Measurements from ENCODE around the gene KLHL29.

Gene KLHL29

GRCh38 chr2:23483791-23484190 lies 98.8 kb downstream of the KLHL29 start:
- TF ChIP-seq POLR2AphosphoS5 (IDR thresholded peaks at IDR 0.05; ENCODE audit: low read depth, low read length), result no peak
- no peak for TF ChIP-seq POLR2A (IDR thresholded peaks at IDR 0.05; ENCODE audit: low read depth, low read length)
- no peak for TF ChIP-seq TAF1 (IDR thresholded peaks at IDR 0.05; ENCODE audit: borderline replicate concordance, low read depth, low read length)
- no peak for DNase-seq (ENCODE audit: insufficient read length)
- no peak for FAIRE-seq

GRCh38 chr2:23484275-23484674 lies 99.3 kb downstream of the KLHL29 start:
- FAIRE-seq (no peak), DNase-seq (ENCODE audit: insufficient read length) (no peak)
- TF ChIP-seq POLR2AphosphoS5 (IDR thresholded peaks at IDR 0.05; ENCODE audit: low read depth, low read length), result no peak
- TF ChIP-seq TAF1 (IDR thresholded peaks at IDR 0.05; ENCODE audit: borderline replicate concordance, low read depth, low read length), result no peak
- TF ChIP-seq POLR2A (IDR thresholded peaks at IDR 0.05; ENCODE audit: low read depth, low read length), result no peak

GRCh38 chr2:23484767-23485166 lies 99.8 kb downstream of the KLHL29 start:
- no peak for DNase-seq (ENCODE audit: insufficient read length)
- TF ChIP-seq TAF1 (IDR thresholded peaks at IDR 0.05; ENCODE audit: borderline replicate concordance, low read depth, low read length) (no peak), POLR2A (IDR thresholded peaks at IDR 0.05; ENCODE audit: low read depth, low read length) (no peak), POLR2AphosphoS5 (IDR thresholded peaks at IDR 0.05; ENCODE audit: low read depth, low read length) (no peak)
- no peak for FAIRE-seq

DNA sequence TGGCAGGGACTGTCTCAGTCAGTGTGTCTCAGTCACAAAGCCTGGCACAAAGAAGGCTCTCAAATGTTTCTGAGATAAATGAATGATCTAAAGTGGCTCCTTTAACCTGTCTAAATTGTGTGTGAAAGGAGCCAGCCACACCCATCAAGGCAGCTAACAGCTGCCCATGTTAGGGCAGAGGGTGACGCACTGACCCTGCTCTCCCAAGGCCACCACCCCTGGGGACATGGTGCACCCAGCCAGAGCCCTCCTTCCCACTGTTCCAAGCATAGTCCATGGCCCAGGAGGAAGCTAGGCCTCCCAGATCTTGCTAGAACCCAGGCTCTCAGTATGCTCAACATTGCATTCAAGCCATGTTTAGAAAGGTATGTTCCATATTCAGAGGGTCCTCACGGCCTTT lies 100.3 kb downstream of the KLHL29 start:
- no peak for FAIRE-seq
- TF ChIP-seq TAF1 (IDR thresholded peaks at IDR 0.05; ENCODE audit: borderline replicate concordance, low read depth, low read length) (no peak), POLR2A (IDR thresholded peaks at IDR 0.05; ENCODE audit: low read depth, low read length) (no peak), POLR2AphosphoS5 (IDR thresholded peaks at IDR 0.05; ENCODE audit: low read depth, low read length) (no peak)
- DNase-seq (ENCODE audit: insufficient read length), result no peak

DNA sequence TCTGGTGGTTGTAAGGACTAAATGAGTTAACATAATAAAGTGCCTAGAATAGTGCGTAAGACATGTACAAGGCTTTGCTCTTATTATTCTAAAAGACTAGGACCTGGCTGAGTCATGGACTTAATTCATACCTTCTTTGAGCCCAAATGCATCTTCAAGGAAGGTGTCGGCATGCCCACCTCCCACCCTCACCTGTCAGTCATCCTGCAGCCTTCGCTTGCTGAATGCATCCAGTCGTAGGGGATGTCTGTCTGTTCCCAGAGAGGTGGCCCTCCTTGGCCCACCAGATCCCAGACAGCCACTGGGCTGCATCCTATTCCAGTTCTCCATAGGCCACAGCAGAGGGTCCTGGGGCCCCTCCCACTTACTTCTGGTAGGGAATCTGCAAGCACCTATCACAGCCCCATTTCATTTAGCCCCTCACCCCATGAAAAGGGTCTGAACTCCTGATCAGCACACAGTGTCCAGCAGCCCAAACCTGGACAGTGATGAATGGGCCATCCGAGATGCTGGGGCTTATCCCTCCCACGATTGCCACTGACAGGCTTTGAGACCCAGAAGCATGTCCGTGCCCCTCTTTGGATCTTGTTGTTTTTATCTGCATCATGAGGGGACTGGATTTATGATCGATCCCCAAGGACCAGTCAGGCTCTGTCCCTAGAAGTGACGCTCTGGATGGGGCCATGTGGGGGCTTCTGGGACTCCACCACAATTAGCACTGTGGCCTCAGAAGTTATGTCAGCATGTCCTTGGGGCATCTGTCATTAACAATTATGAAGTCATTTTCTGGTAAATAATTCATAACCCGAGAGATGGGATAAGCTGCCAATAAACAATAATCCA lies 101.1 kb downstream of the KLHL29 start:
- TF ChIP-seq TAF1 (IDR thresholded peaks at IDR 0.05; ENCODE audit: borderline replicate concordance, low read depth, low read length) (no peak), POLR2AphosphoS5 (IDR thresholded peaks at IDR 0.05; ENCODE audit: low read depth, low read length) (no peak), POLR2A (IDR thresholded peaks at IDR 0.05; ENCODE audit: low read depth, low read length) (no peak)
- no peak for DNase-seq (ENCODE audit: insufficient read length)
- FAIRE-seq, result no peak

DNA sequence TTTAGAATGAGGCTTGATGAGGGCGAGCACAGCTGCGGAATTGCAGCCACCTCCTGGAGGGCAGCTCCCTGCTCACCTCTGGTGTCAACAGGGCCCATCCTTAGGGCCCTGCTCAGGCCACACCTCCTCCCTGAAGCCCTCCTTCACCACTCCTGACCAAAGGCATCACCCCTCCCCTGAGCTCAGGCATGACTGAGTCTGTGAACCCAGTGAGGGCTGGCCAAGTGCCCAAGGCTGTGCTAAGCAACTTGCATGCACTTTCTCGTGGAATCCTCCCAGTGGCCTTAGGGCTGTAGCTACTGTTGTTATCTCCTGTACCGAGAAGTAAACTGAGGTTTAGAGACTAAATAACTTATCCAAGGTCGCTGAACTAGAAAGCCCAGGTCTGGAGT lies 101.7 kb downstream of the KLHL29 start:
- no peak for FAIRE-seq
- no peak for TF ChIP-seq POLR2A (IDR thresholded peaks at IDR 0.05; ENCODE audit: low read depth, low read length)
- no peak for TF ChIP-seq TAF1 (IDR thresholded peaks at IDR 0.05; ENCODE audit: borderline replicate concordance, low read depth, low read length)
- TF ChIP-seq POLR2AphosphoS5 (IDR thresholded peaks at IDR 0.05; ENCODE audit: low read depth, low read length), result no peak
- DNase-seq (ENCODE audit: insufficient read length), result no peak

- peak; percentile 66 for FAIRE-seq
- TF ChIP-seq POLR2A (IDR thresholded peaks at IDR 0.05; ENCODE audit: low read depth, low read length) (no peak), TAF1 (IDR thresholded peaks at IDR 0.05; ENCODE audit: borderline replicate concordance, low read depth, low read length) (no peak), POLR2AphosphoS5 (IDR thresholded peaks at IDR 0.05; ENCODE audit: low read depth, low read length) (no peak)
- no peak for DNase-seq (ENCODE audit: insufficient read length)
Measured at GRCh38 chr2:23487735-23488492, 102.9 kb downstream of the KLHL29 start.

DNA sequence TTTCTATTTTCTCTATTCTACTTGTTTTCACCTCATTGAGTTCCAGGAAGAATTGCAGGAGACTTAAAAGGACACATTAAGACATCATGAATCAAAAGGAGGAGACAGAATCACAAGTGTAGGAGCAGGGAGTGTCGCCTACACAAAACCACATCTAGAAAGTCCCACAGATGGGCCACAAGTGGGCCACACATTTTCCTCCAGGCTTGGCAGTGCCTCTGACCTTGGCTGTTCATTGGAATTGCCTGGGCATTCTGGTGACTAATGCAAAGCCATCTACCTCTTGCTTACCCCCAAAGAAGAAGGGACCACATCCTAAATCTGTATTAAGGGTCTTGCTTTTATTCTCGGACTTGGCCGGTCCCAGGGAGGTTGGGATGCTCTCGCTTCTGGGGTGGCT lies 103.6 kb downstream of the KLHL29 start:
- no peak for TF ChIP-seq POLR2AphosphoS5 (IDR thresholded peaks at IDR 0.05; ENCODE audit: low read depth, low read length)
- no peak for TF ChIP-seq TAF1 (IDR thresholded peaks at IDR 0.05; ENCODE audit: borderline replicate concordance, low read depth, low read length)
- TF ChIP-seq POLR2A (IDR thresholded peaks at IDR 0.05; ENCODE audit: low read depth, low read length), result no peak
- DNase-seq (ENCODE audit: insufficient read length), result no peak
- no peak for FAIRE-seq

- FAIRE-seq, result peak; percentile 56
- TF ChIP-seq TAF1 (IDR thresholded peaks at IDR 0.05; ENCODE audit: borderline replicate concordance, low read depth, low read length) (no peak), POLR2A (IDR thresholded peaks at IDR 0.05; ENCODE audit: low read depth, low read length) (no peak), POLR2AphosphoS5 (IDR thresholded peaks at IDR 0.05; ENCODE audit: low read depth, low read length) (no peak)
- DNase-seq (ENCODE audit: insufficient read length), result no peak
Measured at GRCh38 chr2:23489471-23490322, 104.7 kb downstream of the KLHL29 start.

DNA sequence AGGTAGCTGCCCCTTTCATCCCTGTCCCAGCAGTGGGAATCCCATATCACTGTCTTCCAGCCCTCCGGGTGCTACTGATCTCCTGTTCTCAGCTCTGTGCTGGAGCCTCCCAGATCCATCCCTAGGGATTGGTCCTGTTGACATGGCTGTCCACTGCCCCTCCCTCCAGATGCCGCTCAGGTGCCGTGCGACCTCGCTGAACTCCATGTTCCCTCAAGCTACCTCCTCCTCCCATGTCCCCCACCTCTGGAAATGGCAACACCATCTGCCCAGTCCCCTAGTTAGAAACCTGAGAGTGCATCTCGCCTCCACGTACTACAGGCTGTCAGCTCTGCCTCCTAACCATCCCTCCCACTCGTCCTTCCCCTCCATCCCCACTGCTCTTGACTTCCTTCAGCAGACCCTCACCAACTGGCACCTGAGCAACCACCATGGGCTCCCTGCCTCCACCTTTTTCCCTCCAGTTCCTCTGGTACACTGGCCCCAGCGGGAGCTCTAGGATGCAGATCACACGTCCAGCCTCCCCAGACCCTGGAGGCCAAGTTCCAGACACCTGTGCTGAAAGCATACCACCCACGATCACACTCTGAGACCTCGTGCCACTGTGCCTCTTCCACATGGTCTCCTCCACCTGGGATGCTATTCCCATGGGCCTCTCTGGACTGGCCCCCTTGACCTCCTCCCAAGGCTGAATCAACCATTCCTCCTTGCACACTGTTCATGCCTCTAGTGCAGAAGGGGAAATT lies 106.8 kb downstream of the KLHL29 start:
- DNase-seq (ENCODE audit: insufficient read length) (no peak), FAIRE-seq (no peak)
- TF ChIP-seq TAF1 (IDR thresholded peaks at IDR 0.05; ENCODE audit: borderline replicate concordance, low read depth, low read length), result no peak

GRCh38 chr2:23492337-23492675 lies 107.3 kb downstream of the KLHL29 start:
- DNase-seq (ENCODE audit: insufficient read length) (no peak), FAIRE-seq (no peak)
- TF ChIP-seq POLR2AphosphoS5 (IDR thresholded peaks at IDR 0.05; ENCODE audit: low read depth, low read length) (no peak), POLR2A (IDR thresholded peaks at IDR 0.05; ENCODE audit: low read depth, low read length) (no peak), TAF1 (IDR thresholded peaks at IDR 0.05; ENCODE audit: borderline replicate concordance, low read depth, low read length) (no peak)
